A673 (cell line): Measurements from ENCODE around the gene AUP1.

Experiments used
- EZH2 ChIP-seq: fragments of 200-600 bp; sonication (generic); IDR thresholded peaks from 2 replicates; pipeline ENCODE4 v1.6.1; 2017; ENCODE audit warnings: borderline replicate concordance, low read depth, mild to moderate bottlenecking, mixed read lengths, antibody characterized with exemption, low read length; ENCODE audit not compliant: poor library complexity, severe bottlenecking
- TF ChIP-seq, protein P1 (sequence below): fragments of 300-800, 200-600 bp; sonication (generic); conservative IDR thresholded peaks from 2 replicates; pipeline ENCODE4 v1.5.1; 2017; ENCODE audit warnings: low read depth, mild to moderate bottlenecking, antibody characterized with exemption, low read length, moderate library complexity, mixed read lengths

DNA sequence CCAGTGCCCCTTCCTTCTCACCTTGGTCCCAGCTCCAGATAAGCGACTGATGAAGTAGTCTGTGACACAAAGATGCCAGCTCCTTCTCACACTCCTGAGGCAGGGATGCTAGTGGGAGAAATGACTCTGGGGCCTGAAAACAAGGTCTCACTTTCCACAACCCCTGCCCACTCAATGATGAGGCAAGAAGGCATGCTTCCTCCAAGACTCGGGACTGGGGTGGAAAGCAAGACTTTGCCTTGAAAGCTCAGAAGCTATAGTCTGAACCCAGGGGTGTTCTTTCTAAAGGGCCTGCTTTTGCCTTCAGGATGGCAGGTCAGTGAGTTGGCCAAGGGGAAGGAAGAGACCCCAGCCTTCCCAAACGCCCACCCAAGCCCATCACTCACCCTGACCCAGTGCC, 48.1 kb downstream of the AUP1 start:
- TF ChIP-seq, protein P1, sequence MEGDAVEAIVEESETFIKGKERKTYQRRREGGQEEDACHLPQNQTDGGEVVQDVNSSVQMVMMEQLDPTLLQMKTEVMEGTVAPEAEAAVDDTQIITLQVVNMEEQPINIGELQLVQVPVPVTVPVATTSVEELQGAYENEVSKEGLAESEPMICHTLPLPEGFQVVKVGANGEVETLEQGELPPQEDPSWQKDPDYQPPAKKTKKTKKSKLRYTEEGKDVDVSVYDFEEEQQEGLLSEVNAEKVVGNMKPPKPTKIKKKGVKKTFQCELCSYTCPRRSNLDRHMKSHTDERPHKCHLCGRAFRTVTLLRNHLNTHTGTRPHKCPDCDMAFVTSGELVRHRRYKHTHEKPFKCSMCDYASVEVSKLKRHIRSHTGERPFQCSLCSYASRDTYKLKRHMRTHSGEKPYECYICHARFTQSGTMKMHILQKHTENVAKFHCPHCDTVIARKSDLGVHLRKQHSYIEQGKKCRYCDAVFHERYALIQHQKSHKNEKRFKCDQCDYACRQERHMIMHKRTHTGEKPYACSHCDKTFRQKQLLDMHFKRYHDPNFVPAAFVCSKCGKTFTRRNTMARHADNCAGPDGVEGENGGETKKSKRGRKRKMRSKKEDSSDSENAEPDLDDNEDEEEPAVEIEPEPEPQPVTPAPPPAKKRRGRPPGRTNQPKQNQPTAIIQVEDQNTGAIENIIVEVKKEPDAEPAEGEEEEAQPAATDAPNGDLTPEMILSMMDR: no peak
- TF ChIP-seq EZH2: no peak
